Ectodermal cell (in vitro differentiated cells): ENCODE measurements around the gene EMX1.

Experiments
- H3K27ac ChIP-seq: 2 replicates; pipeline ENCODE4 v1.7.0; 2013; ENCODE audit warnings: mild to moderate bottlenecking, low read depth, low read length; ENCODE audit not compliant: insufficient read depth, poor library complexity, severe bottlenecking
- H3K27me3 ChIP-seq: 2 replicates; pipeline ENCODE4 v1.7.0; 2013; ENCODE audit warnings: mild to moderate bottlenecking, low read length; ENCODE audit not compliant: insufficient read depth, control insufficient read depth, poor library complexity, severe bottlenecking
- H3K36me3 ChIP-seq: one replicate; pipeline ENCODE4 v1.7.0; 2013; ENCODE audit warnings: low read length; ENCODE audit not compliant: control insufficient read depth, insufficient read depth
- H3K4me1 ChIP-seq: one replicate; pipeline ENCODE4 v1.7.0; 2013; ENCODE audit warnings: low read length; ENCODE audit not compliant: control insufficient read depth, insufficient read depth
- H3K4me3 ChIP-seq: 2 replicates; pipeline ENCODE4 v1.7.0; 2013; ENCODE audit warnings: low read depth, low read length, control low read depth; ENCODE audit not compliant: insufficient read depth
- H3K9me3 ChIP-seq: 2 replicates; pipeline ENCODE4 v1.7.0; 2013; ENCODE audit warnings: mild to moderate bottlenecking, low read length, moderate library complexity; ENCODE audit not compliant: control insufficient read depth
- WGBS, 2 experiments: methylation state at CpG; one replicate each; pipeline ENCODE4 v1.1.7; 2013; ENCODE audit warnings: missing lambda C conversion rate in 2 of 2; 5-methylcytosine and 5-hydroxymethylcytosine counted together

Gene EMX1

DNA sequence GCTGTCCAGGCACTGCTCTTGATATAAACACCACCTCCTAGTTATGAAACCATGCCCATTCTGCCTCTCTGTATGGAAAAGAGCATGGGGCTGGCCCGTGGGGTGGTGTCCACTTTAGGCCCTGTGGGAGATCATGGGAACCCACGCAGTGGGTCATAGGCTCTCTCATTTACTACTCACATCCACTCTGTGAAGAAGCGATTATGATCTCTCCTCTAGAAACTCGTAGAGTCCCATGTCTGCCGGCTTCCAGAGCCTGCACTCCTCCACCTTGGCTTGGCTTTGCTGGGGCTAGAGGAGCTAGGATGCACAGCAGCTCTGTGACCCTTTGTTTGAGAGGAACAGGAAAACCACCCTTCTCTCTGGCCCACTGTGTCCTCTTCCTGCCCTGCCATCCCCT, 15.9 kb downstream of the EMX1 start:
- Histone ChIP-seq H3K27me3 (peaks cover 50% of the 10 kb centered on the region), H3K4me1 (no peaks in the 10 kb centered on the region), H3K9me3 (no peaks in the 10 kb centered on the region), H3K27ac (no peak overlapping the region), H3K4me3 (no peak overlapping the region), H3K36me3 (no peaks in the 10 kb centered on the region)
- 94% methylated on average over 5 of the region's 5 CpGs for WGBS, 2 experiments

DNA sequence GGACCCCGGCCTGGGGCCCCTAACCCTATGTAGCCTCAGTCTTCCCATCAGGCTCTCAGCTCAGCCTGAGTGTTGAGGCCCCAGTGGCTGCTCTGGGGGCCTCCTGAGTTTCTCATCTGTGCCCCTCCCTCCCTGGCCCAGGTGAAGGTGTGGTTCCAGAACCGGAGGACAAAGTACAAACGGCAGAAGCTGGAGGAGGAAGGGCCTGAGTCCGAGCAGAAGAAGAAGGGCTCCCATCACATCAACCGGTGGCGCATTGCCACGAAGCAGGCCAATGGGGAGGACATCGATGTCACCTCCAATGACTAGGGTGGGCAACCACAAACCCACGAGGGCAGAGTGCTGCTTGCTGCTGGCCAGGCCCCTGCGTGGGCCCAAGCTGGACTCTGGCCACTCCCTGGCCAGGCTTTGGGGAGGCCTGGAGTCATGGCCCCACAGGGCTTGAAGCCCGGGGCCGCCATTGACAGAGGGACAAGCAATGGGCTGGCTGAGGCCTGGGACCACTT, 16.4 kb downstream of the EMX1 start:
- 91 to 92% methylated on average over 12 of the region's 12 CpGs for WGBS, 2 experiments
- no peak overlapping the region for H3K4me3 ChIP-seq
- peaks cover 45% of the 10 kb centered on the region for H3K27me3 ChIP-seq
- no peaks in the 10 kb centered on the region for H3K36me3 ChIP-seq
- H3K4me1 ChIP-seq, result no peaks in the 10 kb centered on the region
- H3K9me3 ChIP-seq, result no peaks in the 10 kb centered on the region
- H3K27ac ChIP-seq, result no peak overlapping the region

DNA sequence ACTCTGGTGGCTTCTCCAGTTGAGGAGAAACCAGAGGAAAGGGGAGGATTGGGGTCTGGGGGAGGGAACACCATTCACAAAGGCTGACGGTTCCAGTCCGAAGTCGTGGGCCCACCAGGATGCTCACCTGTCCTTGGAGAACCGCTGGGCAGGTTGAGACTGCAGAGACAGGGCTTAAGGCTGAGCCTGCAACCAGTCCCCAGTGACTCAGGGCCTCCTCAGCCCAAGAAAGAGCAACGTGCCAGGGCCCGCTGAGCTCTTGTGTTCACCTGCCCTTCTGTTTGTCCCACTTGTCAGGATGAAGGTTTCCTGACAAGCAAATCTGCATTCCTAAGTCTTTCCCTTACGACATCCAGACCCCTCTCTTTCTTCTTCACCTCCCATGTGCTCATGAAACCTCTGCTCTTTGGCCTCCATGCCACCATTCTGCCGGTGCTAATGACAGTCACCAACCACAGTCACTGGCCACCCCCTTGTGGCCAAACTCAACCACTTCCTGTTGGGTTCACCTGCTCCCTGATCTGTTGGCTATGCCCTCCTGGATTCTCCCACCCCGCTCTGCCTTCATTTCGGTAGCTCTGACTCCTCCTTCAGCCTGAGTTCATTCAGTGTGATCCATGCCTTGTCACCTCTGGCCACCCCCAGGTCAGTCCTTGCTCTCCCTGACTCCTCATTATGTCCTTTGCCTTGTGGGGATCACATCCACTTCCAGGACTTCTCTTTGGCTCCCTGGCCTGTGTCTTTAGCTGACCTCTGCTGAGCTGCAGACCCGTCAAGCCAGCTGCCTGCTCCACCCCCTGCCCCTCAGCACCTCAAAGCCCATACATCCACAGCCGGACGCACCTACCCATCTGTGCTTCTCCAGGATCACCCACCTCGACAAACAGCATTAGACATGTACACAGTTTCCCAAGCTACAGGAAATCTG, 17.6 kb downstream of the EMX1 start:
- no peaks in the 10 kb centered on the region for H3K9me3 ChIP-seq
- H3K4me3 ChIP-seq, result no peak overlapping the region
- H3K27me3 ChIP-seq, result peaks cover 32% of the 10 kb centered on the region
- no peaks in the 10 kb centered on the region for H3K4me1 ChIP-seq
- no peak overlapping the region for H3K27ac ChIP-seq
- 83 to 84% methylated on average over 14 of the region's 14 CpGs for WGBS, 2 experiments
- no peaks in the 10 kb centered on the region for H3K36me3 ChIP-seq

DNA sequence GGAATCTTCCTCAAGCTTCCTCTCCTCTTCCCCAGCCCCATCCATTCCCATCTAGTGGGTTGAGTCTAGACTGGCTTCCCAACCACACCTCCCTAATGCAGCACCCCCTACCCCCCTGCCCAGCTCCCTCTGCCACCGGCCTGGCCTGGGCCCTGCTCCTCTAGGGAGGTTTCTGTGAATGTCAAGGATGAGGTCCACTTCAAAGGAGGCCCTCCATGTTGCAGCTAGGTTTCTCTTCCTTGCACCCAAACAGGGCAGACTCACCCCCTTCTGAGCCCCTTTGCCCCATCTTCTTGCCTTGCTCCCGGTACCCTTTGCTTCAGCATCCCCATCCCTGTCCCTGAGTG, 18.3 kb downstream of the EMX1 start:
- Histone ChIP-seq H3K4me3 (no peak overlapping the region), H3K36me3 (no peaks in the 10 kb centered on the region), H3K9me3 (no peaks in the 10 kb centered on the region), H3K4me1 (no peaks in the 10 kb centered on the region), H3K27me3 (peaks cover 26% of the 10 kb centered on the region), H3K27ac (no peak overlapping the region)
- 85 to 93% methylated on average over 2 of the region's 2 CpGs for whole genome bisulfite sequencing, 2 experiments

DNA sequence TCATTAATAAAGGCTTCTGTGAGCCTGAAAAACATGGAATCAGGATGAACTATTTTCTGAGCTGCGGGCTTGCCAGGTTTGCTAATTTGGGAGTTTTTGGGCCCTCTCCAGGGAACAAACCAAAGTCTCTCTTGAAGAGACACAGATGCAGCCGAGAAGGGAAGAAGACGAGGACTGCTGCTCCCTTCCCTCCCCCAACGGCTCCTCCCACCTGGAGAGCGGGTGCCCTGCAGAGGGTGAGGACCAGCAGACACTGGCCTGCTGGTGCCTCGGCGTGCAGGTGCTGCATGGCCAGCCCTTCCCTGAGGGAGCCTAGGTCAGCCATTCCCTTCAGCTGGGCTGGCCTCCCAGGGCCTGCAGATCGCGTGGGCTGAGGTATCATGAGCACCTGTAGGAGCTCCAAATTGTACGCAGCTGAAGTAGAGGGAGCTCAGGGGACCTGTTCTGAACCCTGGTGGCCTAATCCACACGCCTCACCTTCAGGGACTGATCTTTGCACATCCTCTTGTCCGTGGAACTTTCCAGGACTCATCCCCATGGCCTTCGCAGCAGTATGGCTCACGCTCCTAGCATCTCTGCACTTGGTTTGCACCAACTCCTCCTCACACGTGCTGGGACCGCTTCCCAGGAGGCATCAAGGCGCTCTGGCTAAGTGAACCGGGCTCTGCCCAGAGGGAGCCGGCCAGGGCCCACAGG, 19.5 kb downstream of the EMX1 start:
- H3K9me3 ChIP-seq, result no peaks in the 10 kb centered on the region
- no peaks in the 10 kb centered on the region for H3K36me3 ChIP-seq
- H3K27me3 ChIP-seq, result peaks cover 15% of the 10 kb centered on the region
- H3K4me3 ChIP-seq, result no peak overlapping the region
- H3K4me1 ChIP-seq, result no peaks in the 10 kb centered on the region
- 78% methylated on average over 19 of the region's 19 CpGs for WGBS, 2 experiments
- H3K27ac ChIP-seq, result no peak overlapping the region

DNA sequence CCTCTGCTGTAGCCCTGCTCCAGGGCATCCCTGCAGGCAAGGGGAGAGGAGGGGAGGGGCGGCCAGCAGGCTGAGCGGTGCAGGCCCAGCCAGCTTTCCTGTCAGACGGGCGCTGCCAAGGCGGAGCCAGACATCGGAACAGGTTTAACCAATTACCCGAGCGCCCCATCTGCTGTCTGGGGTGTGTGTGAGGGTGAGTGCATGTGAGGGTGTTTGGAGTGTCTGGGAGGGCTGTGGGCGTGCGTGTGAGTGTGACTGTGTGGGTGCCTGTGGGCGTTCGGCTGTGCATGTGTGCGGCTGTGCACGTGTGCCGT, 20.0 kb downstream of the EMX1 start:
- Histone ChIP-seq H3K27ac (no peak overlapping the region), H3K36me3 (no peaks in the 10 kb centered on the region), H3K4me1 (peaks cover 3% of the 10 kb centered on the region), H3K4me3 (no peak overlapping the region), H3K9me3 (no peaks in the 10 kb centered on the region), H3K27me3 (peaks cover 15% of the 10 kb centered on the region)
- 89 to 90% methylated on average over 15 of the region's 15 CpGs for WGBS, 2 experiments

DNA sequence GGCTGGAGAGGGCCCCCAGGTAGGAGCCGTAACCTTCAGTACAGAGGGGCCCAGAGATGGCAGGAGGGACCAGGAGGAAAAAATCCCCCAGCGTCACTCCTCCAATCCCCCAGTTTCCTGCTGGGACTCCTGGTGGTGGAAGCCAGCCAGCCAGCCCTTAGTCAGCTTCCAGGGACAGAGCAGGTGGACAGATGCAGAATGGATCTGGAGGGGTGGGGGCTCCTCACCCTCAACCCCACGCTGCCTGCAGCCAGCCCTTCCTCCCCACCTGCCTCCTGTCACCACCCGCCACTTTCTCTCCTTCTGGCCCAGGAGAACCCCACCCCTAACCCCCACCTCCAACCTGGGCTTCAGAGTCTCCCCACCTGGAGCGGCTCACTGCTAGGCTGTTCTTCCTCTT, 21.1 kb downstream of the EMX1 start:
- Histone ChIP-seq H3K27ac (no peak overlapping the region), H3K27me3 (peaks cover 10% of the 10 kb centered on the region), H3K36me3 (no peaks in the 10 kb centered on the region), H3K4me1 (peaks cover 3% of the 10 kb centered on the region), H3K9me3 (no peaks in the 10 kb centered on the region), H3K4me3 (no peak overlapping the region)
- 92% methylated on average over 5 of the region's 5 CpGs for WGBS, 2 experiments

DNA sequence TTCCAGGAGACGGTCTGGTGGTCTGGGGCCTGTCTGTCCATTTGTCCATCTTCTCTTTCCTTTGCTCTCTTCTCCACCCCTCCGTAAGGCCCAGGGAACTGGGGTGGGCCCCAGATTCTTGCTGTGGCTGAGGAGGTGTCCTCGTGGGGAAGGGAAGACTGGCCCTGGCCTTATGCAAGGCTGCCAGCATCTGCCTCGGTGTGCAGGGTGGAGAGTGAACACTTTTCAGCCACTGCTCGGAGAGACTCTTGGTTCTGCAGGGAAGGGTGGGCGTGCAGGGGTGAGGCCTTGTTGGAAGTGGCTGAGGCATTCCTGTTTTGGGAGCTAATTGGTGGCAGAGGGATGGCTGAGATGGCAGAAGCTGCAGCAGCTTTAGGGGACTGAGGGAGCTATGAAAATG, 23.0 kb downstream of the EMX1 start:
- no peaks in the 10 kb centered on the region for H3K36me3 ChIP-seq
- H3K4me3 ChIP-seq, result no peak overlapping the region
- WGBS, 2 experiments, result 81 to 85% methylated on average over 6 of the region's 6 CpGs
- H3K9me3 ChIP-seq, result no peaks in the 10 kb centered on the region
- peaks cover 10% of the 10 kb centered on the region for H3K27me3 ChIP-seq
- peaks cover 3% of the 10 kb centered on the region for H3K4me1 ChIP-seq
- no peak overlapping the region for H3K27ac ChIP-seq

DNA sequence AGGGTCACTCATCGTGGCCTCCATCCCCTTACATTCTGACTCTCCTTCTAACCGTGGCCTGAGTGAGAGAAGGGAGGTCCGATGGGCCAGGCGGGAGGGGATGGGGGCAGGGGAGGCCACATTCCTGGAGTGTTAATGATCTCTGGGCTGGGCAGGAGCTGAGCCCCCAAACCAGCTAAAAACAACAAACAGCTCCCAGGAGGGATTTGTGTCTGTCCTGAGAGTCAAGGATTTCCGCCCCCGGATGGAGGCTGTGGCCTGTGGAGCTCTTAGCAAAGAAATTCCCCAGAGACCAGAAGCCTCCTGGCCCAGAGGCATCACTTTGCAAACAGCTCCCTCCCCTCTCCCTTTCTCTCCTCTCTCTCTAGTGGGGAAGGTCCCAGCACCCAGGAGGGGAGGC, 23.5 kb downstream of the EMX1 start:
- Histone ChIP-seq H3K36me3 (no peaks in the 10 kb centered on the region), H3K27ac (no peak overlapping the region), H3K4me1 (peaks cover 3% of the 10 kb centered on the region), H3K27me3 (peaks cover 5% of the 10 kb centered on the region), H3K9me3 (no peaks in the 10 kb centered on the region), H3K4me3 (no peak overlapping the region)
- WGBS, 2 experiments, result 31 to 37% methylated on average over 6 of the region's 6 CpGs

DNA sequence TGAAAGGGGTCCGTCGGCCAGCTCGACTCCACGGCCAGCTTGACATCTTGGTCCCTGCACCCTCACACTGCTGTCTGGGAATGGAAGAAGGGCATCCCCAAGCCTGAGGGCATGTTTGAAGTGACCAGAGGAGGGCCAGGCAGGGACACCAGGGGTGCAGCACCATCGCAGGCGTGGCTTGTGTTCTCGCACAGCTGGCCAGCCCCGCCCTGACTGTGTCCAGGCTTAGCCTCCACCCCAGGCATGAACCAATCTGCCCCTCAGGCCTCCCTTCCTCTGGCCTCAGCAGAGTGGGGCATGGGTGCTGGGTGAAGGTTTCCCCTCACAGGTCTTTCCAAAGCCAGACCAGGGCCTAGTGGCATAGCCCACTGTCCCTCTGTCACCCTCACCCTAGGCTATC, 25.0 kb downstream of the EMX1 start:
- Histone ChIP-seq H3K27me3 (no peaks in the 10 kb centered on the region), H3K4me1 (peaks cover 3% of the 10 kb centered on the region), H3K4me3 (no peak overlapping the region), H3K27ac (no peak overlapping the region), H3K9me3 (no peaks in the 10 kb centered on the region), H3K36me3 (no peaks in the 10 kb centered on the region)
- 92 to 93% methylated on average over 8 of the region's 8 CpGs for WGBS, 2 experiments
